Measurements from ENCODE around the gene DYSF. TPM values are rescaled to one million over a fixed set of nuclear protein-coding genes. Genes with fewer than 3 reads are reported as not detected.

Gene DYSF
- total RNA-seq, 3 donors from 2014 or later, result 2.0 to 19.4 (median 6.8) TPM

- intact Hi-C loops (cut with DNase I, micrococcal nuclease), result no loop called here
- ATAC-seq (no peak), DNase-seq (peak in 1 of 3 donors; percentile 21)
- no peaks in the 10 kb centered on the region for H3K36me3 ChIP-seq (ENCODE audit: low read depth)
- H3K4me1 ChIP-seq (ENCODE audit: low read depth), result no peaks in the 10 kb centered on the region
- TF ChIP-seq CTCF (IDR thresholded peaks at IDR 0.05), result no peak
- no peak overlapping the region for H3K4me3 ChIP-seq
- no peaks in the 10 kb centered on the region for H3K9me3 ChIP-seq
Measured at GRCh38 chr2:71603311-71603811, 150.0 kb downstream of the DYSF start.

- ATAC-seq (no peak), DNase-seq (peak in 1 of 3 donors; percentile 7)
- Histone ChIP-seq H3K36me3 (ENCODE audit: low read depth) (no peaks in the 10 kb centered on the region), H3K4me1 (ENCODE audit: low read depth) (no peaks in the 10 kb centered on the region), H3K4me3 (no peak overlapping the region), H3K9me3 (no peaks in the 10 kb centered on the region)
- intact Hi-C loops (cut with DNase I, micrococcal nuclease), result no loop called here
- TF ChIP-seq CTCF (IDR thresholded peaks at IDR 0.05), result no peak
Measured at GRCh38 chr2:71603851-71604725, 150.7 kb downstream of the DYSF start.

GRCh38 chr2:71604726-71605120 is 151.4 kb downstream of the DYSF start:
- no peak for TF ChIP-seq CTCF (IDR thresholded peaks at IDR 0.05)
- DNase-seq, result peak in 1 of 3 donors; percentile 10
- intact Hi-C loops (cut with DNase I, micrococcal nuclease), result no loop called here
- Histone ChIP-seq H3K36me3 (ENCODE audit: low read depth) (no peaks in the 10 kb centered on the region), H3K9me3 (no peaks in the 10 kb centered on the region), H3K4me3 (no peak overlapping the region), H3K4me1 (ENCODE audit: low read depth) (no peaks in the 10 kb centered on the region)
- no peak for ATAC-seq

- Histone ChIP-seq H3K4me3 (no peak overlapping the region), H3K9me3 (no peaks in the 10 kb centered on the region), H3K36me3 (ENCODE audit: low read depth) (no peaks in the 10 kb centered on the region), H3K4me1 (ENCODE audit: low read depth) (no peaks in the 10 kb centered on the region)
- intact Hi-C loops (cut with DNase I, micrococcal nuclease), result no loop called here
- no peak for TF ChIP-seq CTCF (IDR thresholded peaks at IDR 0.05)
- no peak for ATAC-seq
- no peak for DNase-seq
Measured at GRCh38 chr2:71605173-71605641, 151.8 kb downstream of the DYSF start.

GRCh38 chr2:71605781-71606241 is 152.4 kb downstream of the DYSF start:
- no peak for ATAC-seq
- no peak for TF ChIP-seq CTCF (IDR thresholded peaks at IDR 0.05)
- Histone ChIP-seq H3K4me3 (no peak overlapping the region), H3K4me1 (ENCODE audit: low read depth) (no peaks in the 10 kb centered on the region), H3K9me3 (no peaks in the 10 kb centered on the region), H3K36me3 (ENCODE audit: low read depth) (no peaks in the 10 kb centered on the region)
- intact Hi-C loops (cut with DNase I, micrococcal nuclease), result no loop called here
- DNase-seq, result peak in 1 of 3 donors; percentile 5

Data from mucosa of descending colon (tissue), 3 donors.